Thoracic aorta (tissue), 2 donors: Measurements from ENCODE around the gene TTC23. TPM values are rescaled to one million over a fixed set of nuclear protein-coding genes. Genes with fewer than 3 reads are reported as not detected.

Source experiments
- ATAC-seq: fragments of 150-250 bp; one replicate; pipeline ENCODE4 v1.8.0; 2017; ENCODE audit warnings: low read depth; ENCODE audit not compliant: insufficient number of reproducible peaks, low FRiP score
- DNase-seq: peaks from one replicate; pipeline ENCODE4 v3.0.0-alpha.2; 2020; ENCODE audit warnings: low spot score
- H3K27ac ChIP-seq, 2 donors: fragments of 200-600 bp; sonication (generic); 1 replicate in 1 of 2; 2 replicates in 1 of 2; pipeline ENCODE4 v1.5.1; 2016; ENCODE audit warnings: mild to moderate bottlenecking in 2 of 2, moderate library complexity in 2 of 2
- H3K27me3 ChIP-seq: fragments of 200-600 bp; sonication (generic); replicated peaks from 2 replicates; pipeline ENCODE4 v1.6.0; 2016; ENCODE audit warnings: mild to moderate bottlenecking; ENCODE audit not compliant: insufficient read depth
- H3K36me3 ChIP-seq: fragments of 200-600 bp; sonication (generic); one replicate; pipeline ENCODE4 v1.5.1; 2016
- H3K4me1 ChIP-seq, 2 donors: fragments of 200-600 bp; sonication (generic); 1 replicate in 1 of 2; 2 replicates in 1 of 2; pipeline versions ENCODE4 v1.5.1 to v1.6.0; 2016; ENCODE audit warnings: low read depth in 2 of 2, mild to moderate bottlenecking in 1 of 2; ENCODE audit not compliant: control insufficient read depth in 1 of 2
- H3K4me3 ChIP-seq: fragments of 200-600 bp; sonication (generic); 2 replicates; pipeline ENCODE4 v1.5.1; 2016; ENCODE audit warnings: mild to moderate bottlenecking
- H3K9me3 ChIP-seq: fragments of 200-600 bp; sonication (generic); 2 replicates; pipeline ENCODE4 v1.5.1; 2016
- CTCF ChIP-seq: fragments of 200-600 bp; sonication (generic); IDR thresholded peaks from one replicate; pipeline ENCODE4 v1.5.1; 2019; ENCODE audit warnings: antibody characterized with exemption
- total RNA-seq, 2 donors: library from RNA; depleted of rRNA; stranded (reverse); fragments of >200 nt; gene quantifications; one replicate each; pipeline versions ENCODE4 v1.1.0 to v1.2.3, GENCODE V29; 2016

The TTC23 gene
- total RNA-seq, 2 donors from 2014 or later: 14.2 to 32.8 TPM

DNA sequence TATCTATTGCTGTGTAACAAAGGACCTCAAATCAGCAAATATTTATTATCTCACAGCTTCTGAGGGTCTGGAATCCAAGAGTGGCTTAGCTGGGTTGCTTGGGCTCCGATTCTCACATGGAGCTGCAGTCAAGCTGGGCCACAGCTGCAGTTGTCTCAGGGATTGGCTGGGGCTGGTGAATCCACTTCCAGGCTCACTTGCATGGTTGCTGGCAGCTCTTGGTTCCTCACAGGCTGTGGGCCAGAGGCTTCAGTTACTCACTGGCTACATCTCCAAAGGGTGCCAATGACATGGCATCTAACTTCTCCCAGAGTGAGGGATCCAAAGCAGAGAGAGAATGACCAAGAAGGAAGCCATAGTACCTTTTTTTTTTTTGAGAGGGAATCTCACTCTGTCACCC lies 158.4 kb downstream of the TTC23 start:
- no peak for DNase-seq
- Histone ChIP-seq H3K27me3 (no peaks in the 10 kb centered on the region), H3K4me1 (no peaks in the 10 kb centered on the region), H3K4me3 (no peak overlapping the region), H3K27ac (no peak overlapping the region), H3K9me3 (no peaks in the 10 kb centered on the region), H3K36me3 (no peaks in the 10 kb centered on the region)
- TF ChIP-seq CTCF: no peak
- ATAC-seq: no peak

- Histone ChIP-seq H3K9me3 (no peaks in the 10 kb centered on the region), H3K27me3 (no peaks in the 10 kb centered on the region), H3K36me3 (no peaks in the 10 kb centered on the region), H3K4me1 (no peaks in the 10 kb centered on the region), H3K4me3 (no peak overlapping the region), H3K27ac (no peak overlapping the region)
- TF ChIP-seq CTCF: no peak
- no peak for DNase-seq
- ATAC-seq: no peak
These were observed 159.2 kb downstream of the TTC23 start for GRCh38 chr15:99090011-99090699.

GRCh38 chr15:99087405-99087943 lies 161.9 kb downstream of the TTC23 start:
- no peak overlapping the region for H3K4me3 ChIP-seq
- DNase-seq: no peak
- H3K27ac ChIP-seq: no peak overlapping the region
- H3K27me3 ChIP-seq: no peaks in the 10 kb centered on the region
- no peaks in the 10 kb centered on the region for H3K36me3 ChIP-seq
- no peaks in the 10 kb centered on the region for H3K4me1 ChIP-seq
- no peaks in the 10 kb centered on the region for H3K9me3 ChIP-seq
- ATAC-seq: no peak
- TF ChIP-seq CTCF: no peak

- H3K4me3 ChIP-seq: no peak overlapping the region
- H3K27me3 ChIP-seq: no peaks in the 10 kb centered on the region
- H3K27ac ChIP-seq: no peak overlapping the region
- ATAC-seq: no peak
- H3K4me1 ChIP-seq: no peaks in the 10 kb centered on the region
- no peak for DNase-seq
- H3K9me3 ChIP-seq: no peaks in the 10 kb centered on the region
- no peak for TF ChIP-seq CTCF
- no peaks in the 10 kb centered on the region for H3K36me3 ChIP-seq
These were observed 163.1 kb downstream of the TTC23 start for GRCh38 chr15:99086327-99086667.

Other genes starting within 250 kb of the TTC23 start
- 1 to 10 TPM in 1 of 2 donors, not detected in 1; 2.5 TPM for gene PGPEP1L, start 241.8 kb downstream of the TTC23 start, total RNA-seq
- gene SYNM, start 144.5 kb downstream of the TTC23 start, total RNA-seq: 100 to 1,000 TPM in 1 of 2 donors, 10 to 100 TPM in 1; 60.9 to 102 TPM
- gene LRRC28, start 1.9 kb upstream of the TTC23 start, total RNA-seq: 10 to 100 TPM; 30.1 to 35.3 TPM